ENCODE measurements around the gene SDR42E1.

SDR42E1 gene

GRCh38 chr16:82011199-82011641 lies at the start of gene SDR42E1:
Gene SDR42E1, minus strand, starts transcription at chr16:82011470. Its CDS starts 10,612 bp downstream, at chr16:82000858.
- DNase-seq: peak in 3 of 4 experiments; percentile 19 to 48 (median 35)

- DNase-seq: no peak
Measured at GRCh38 chr16:82059983-82060421, 48.7 kb upstream of the SDR42E1 start.

DNA sequence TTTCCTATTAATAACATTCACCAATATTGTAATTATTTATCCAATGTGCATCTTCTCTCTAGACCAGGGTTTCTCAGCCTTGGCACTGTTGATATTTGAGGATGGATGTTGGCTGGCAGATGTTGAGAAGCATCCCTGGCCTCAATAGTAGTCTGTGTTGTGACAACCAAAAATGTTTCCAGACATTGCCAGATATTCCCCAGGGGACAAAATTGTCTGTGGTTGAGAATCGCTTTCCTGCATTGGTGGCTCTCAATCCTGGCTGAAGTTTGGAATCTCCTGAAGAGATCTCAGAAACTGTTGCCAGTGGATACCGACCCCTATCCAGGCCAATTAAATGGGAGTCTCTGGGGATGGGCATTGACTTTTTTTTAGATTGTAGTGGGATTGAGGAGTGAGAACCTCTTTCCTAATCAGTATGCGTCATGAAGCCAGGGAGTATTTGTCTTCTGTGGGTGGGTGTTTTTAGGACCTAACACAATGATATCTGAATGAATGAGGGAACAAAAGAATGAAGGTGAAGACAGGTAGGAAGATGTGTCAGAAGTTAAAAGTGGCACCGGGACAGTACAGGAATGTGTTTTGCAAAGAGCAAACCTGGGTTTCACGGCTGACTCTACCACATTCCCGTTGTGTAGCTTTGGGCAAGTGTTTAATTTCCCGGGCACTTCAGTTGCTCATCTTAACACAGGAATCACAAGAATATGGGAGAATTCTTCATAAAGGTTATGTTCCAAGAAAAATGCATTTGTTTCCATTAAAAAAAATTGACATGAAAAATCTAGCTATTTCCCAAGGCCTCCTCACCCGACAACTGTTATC lies 48.1 kb upstream of the SDR42E1 start:
- no peak for DNase-seq

DNA sequence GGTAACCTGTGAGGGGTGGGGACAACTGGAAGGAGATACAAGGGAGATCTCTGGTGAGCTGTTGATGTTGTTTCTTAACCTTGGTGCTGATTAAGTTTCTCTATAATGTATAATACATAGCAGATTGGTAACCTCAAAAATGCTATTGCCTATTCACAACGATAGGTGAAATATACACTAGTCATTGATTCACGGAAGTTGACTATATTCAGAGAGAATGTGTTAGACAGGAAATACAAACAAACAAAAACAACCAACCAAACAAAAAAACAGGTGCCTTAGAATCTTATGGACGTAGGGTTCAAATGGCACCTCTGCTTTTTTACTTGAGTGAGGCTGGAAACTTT lies 45.3 kb upstream of the SDR42E1 start:
- no peak for DNase-seq

DNA sequence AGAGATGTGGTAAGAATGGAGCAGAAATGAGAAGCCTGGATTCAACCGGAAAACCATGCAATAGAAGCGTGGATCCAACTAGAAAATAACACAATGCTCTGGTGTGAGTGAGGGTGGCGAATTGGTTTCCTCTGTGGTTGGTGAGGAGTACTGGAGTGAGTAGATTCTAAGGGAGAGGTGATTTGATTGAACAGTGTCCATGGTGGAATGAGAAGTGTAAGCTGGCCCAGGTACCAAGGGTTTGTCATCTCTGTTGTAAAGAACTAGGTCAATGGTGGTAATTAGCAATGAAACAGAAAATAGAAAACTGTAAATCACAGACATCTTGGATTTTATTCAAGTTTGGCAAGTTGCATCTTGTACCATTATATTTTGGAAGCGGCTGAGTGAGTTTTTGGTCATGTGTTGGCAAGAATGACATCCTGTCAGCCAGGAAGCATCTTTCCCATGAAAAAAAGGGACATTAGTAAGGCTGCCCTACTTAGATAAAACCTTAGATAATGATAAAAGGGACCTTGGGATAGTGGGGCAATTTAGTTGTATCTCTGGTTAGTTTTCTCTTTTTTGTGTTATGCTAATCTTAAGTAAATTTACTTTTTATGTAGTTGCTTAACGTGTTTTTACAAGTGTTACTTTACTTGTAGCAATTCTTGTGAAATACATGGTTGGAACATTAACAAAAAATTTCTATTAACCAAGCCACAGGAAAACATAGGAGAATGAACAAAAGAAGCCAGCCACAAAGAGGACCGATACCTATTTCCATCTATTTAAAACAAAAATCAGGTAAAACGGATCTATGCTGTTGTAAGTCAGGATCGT lies 44.7 kb upstream of the SDR42E1 start:
- DNase-seq: no peak

DNA sequence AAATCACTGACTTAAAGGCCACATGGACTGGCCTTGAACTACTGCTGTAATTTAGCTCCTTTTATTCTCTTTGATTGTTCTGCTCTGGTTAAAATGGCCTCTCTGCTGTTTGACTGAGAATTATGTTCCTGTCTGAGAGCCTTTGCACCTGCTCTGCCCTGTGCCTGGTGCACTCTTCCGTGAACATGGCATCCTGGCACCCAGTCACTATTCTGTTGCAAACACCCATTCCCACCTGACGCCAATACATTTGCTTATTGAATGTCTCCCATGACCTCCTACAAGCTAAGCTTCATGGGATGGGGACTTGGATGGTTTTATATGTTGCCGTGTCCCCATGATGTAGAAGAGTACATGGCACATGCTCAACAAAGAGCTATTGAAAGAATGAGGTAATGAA lies 43.8 kb upstream of the SDR42E1 start:
- DNase-seq: no peak

- no peak for DNase-seq
Measured at GRCh38 chr16:82051656-82052055, 40.4 kb upstream of the SDR42E1 start.

GRCh38 chr16:82050909-82051357 lies 39.7 kb upstream of the SDR42E1 start:
- no peak for DNase-seq

- no peak for DNase-seq
Measured at GRCh38 chr16:82050506-82050905, 39.2 kb upstream of the SDR42E1 start.

DNA sequence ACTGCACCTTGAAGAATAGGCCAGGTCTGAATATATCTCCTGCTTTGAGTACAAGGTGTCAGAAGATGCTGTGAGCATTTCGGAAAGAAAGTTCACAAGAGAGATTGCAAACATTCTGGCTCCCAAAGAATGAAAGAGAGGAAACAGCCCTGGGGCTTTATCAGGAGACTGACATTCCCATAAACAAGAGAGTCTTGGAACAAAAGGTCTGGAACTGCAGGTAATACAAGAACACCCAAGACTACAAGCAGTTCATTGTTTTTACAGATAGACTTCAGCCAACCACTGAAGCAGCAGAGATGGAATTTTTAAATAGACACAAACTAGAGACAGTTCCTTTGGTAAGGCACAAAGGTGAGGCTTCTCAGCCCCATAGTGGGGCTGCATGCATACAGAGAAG lies 38.2 kb upstream of the SDR42E1 start:
- no peak for DNase-seq

- no peak for DNase-seq
Measured at GRCh38 chr16:82047787-82048186, 36.5 kb upstream of the SDR42E1 start.

- DNase-seq: no peak
Measured at GRCh38 chr16:82047374-82047773, 36.1 kb upstream of the SDR42E1 start.

GRCh38 chr16:82046941-82047340 lies 35.7 kb upstream of the SDR42E1 start:
- no peak for DNase-seq

- DNase-seq: no peak
Measured at GRCh38 chr16:82046541-82046940, 35.3 kb upstream of the SDR42E1 start.

DNA sequence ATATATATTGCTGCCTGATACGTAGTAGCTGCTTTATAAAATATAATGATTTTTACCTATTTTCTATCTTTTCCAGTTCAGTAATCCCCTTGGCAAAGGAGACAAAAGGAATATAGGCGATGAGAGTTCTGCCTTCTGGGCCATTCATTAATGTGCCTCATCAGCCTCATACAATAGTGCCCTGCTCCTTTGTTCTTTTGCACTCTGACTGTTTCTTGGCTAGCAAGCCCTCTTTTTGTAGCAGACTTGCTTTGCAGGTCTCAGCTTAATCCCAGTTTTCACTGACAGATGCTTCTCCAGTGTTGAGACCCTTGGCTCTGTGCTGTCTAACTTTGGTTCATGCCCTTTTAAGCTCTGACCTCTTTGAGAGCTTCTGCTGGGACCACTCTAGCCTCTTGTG lies 34.2 kb upstream of the SDR42E1 start:
- DNase-seq: no peak

DNA sequence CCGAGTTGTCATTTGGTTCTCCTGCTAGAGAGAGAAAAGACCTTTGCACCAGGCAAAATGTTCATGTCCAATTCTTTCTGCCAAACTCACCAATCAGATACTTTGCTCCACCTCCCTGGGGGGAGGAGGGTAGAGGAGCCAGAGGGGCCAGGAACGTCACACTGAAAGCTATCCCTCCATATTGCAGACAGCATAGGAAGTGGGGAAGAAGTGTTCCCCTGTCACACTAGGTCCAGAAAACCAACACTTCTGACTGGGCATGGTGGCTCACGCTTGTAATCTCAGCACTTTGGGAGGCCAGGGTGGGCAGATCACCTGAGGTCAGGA lies 33.3 kb upstream of the SDR42E1 start:
- no peak for DNase-seq

- DNase-seq: no peak
Measured at GRCh38 chr16:82043680-82044584, 32.7 kb upstream of the SDR42E1 start.

- no peak for DNase-seq
Measured at GRCh38 chr16:82042846-82043245, 31.6 kb upstream of the SDR42E1 start.

GRCh38 chr16:82042144-82042543 lies 30.9 kb upstream of the SDR42E1 start:
- DNase-seq: no peak

DNA sequence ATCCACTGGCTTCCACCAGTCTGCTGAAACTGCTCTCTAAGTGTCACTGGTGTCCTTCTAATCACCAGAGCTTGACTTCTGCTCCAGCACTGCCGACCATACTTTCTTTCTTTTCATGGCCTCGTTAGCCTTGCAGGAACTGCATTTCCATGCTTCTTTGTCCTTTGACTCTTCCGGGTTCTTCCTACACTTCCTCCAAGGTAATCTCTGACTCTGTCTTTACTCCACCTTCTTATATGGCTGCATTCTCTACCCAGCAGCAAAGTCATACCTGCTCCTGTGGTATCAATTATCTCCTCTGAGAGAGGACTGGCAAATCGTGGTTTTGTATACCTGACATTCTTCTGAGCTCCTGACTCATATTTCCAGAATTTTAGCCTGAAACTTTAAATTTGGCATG lies 30.3 kb upstream of the SDR42E1 start:
- no peak for DNase-seq

GRCh38 chr16:82040296-82040695 lies 29.0 kb upstream of the SDR42E1 start:
- no peak for DNase-seq

DNA sequence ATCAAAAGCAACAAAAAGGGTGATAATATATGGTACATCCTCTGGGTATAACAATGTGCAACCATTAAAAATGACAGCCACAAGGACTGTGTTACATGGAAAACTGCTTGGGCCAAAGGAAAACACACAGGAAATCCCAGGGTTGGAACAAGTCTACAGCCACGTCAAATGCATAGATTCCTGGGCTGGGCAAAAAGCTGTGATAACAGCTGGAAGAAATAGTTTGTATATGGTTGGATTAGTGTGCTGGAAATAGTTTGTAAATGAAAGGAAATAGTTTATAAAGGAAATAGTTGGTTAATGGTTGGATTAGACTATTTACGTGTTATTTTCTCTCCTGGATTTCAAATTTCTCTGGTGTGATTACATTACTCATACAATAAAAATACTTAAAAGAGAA lies 26.4 kb upstream of the SDR42E1 start:
- DNase-seq: no peak

DNA sequence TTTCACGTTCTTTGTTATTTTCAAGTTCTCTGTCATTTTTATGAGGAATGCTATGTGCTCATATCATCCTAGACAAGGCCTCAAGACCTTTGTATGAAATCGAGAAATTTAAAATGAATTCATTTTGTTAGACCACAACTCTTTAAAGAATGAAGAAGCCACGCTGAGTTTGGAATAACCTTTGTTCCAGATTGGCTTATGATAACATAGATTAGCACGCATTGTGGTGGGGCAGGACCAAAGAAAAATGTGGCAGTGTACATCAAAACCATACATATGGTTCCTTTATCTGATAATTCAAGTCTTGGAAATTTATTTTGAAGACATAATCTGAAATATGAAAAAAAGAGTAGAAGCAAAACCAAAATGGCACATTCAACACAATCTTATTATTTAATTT lies 26.0 kb upstream of the SDR42E1 start:
- DNase-seq: no peak
